ENCODE results near the gene MAPK10. TPM values are rescaled to one million over a fixed set of nuclear protein-coding genes. Genes with fewer than 3 reads are reported as not detected.

MAPK10 gene
- total RNA-seq, 2 experiments from 2014 or later = 32.0 TPM; not detected in 1

DNA sequence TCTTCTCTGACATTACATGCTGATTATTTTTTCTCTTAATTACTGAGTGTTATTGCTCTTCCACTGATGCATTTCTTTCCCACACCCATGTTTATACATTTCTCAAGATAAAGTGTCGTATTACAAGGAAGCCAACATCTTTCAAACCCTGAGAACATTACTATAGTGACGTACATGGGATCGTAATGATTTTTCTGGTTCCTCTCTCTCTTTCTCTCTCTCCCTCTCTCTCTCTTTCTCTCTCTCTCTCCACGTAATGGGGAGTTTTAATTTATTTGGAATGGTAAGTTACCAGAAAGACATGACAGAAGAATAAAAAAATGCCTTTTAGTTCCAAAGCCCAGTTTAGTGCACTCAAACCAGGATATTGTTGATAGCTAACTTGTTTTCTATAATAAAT lies 40.4 kb upstream of the MAPK10 start:
- no peak overlapping the region for H3K4me3 ChIP-seq (ENCODE audit: low read depth, low read length, poor library complexity, severe bottlenecking)
- H3K36me3 ChIP-seq (ENCODE audit: insufficient read depth, low read length) = no peaks in the 10 kb centered on the region
- no peaks in the 10 kb centered on the region for H3K79me2 ChIP-seq (ENCODE audit: insufficient read depth, low read depth, low read length)
- H2AFZ ChIP-seq (ENCODE audit: low read length) = no peak overlapping the region
- no TSS peak for BruUV-seq (replicated peaks)
- no peaks in the 10 kb centered on the region for H4K20me1 ChIP-seq (ENCODE audit: insufficient read depth, low read length)
- CTCF ChIA-PET (ENCODE audit: unreplicated experiment) = no interaction called here
- TF ChIP-seq, protein P1, sequence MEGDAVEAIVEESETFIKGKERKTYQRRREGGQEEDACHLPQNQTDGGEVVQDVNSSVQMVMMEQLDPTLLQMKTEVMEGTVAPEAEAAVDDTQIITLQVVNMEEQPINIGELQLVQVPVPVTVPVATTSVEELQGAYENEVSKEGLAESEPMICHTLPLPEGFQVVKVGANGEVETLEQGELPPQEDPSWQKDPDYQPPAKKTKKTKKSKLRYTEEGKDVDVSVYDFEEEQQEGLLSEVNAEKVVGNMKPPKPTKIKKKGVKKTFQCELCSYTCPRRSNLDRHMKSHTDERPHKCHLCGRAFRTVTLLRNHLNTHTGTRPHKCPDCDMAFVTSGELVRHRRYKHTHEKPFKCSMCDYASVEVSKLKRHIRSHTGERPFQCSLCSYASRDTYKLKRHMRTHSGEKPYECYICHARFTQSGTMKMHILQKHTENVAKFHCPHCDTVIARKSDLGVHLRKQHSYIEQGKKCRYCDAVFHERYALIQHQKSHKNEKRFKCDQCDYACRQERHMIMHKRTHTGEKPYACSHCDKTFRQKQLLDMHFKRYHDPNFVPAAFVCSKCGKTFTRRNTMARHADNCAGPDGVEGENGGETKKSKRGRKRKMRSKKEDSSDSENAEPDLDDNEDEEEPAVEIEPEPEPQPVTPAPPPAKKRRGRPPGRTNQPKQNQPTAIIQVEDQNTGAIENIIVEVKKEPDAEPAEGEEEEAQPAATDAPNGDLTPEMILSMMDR (conservative IDR thresholded peaks at IDR 0.05; ENCODE audit: low read length) = no peak
- no peak for TF ChIP-seq EZH2phosphoT487 (IDR thresholded peaks at IDR 0.05; ENCODE audit: borderline replicate concordance, low read depth, low read length)
- no peaks in the 10 kb centered on the region for H3K4me1 ChIP-seq (ENCODE audit: insufficient read depth, low read length, poor library complexity, severe bottlenecking)
- H3K4me2 ChIP-seq (ENCODE audit: low read length) = no peak overlapping the region
- intact Hi-C loops (cut with micrococcal nuclease; ENCODE audit: unreplicated experiment) = no loop called here
- no peaks in the 10 kb centered on the region for H3K9me3 ChIP-seq (ENCODE audit: low read length)
- H3K27ac ChIP-seq (ENCODE audit: low read depth, low read length, poor library complexity, severe bottlenecking) = no peak overlapping the region
- no peak for DNase-seq (ENCODE audit: low spot score)
- POLR2A ChIA-PET = interaction anchor here (0.7 to 1.2 kb wide), 2 partner anchors 18 to 31 kb away, joined by 3 read pairs; no protein-coding TSS in a partner anchor
- no peaks in the 10 kb centered on the region for H3K9me2 ChIP-seq (ENCODE audit: insufficient read depth, low read length)

GRCh38 chr4:86398187-86398586 lies 38.3 kb upstream of the MAPK10 start:
- H3K9me3 ChIP-seq (ENCODE audit: low read length) = no peaks in the 10 kb centered on the region
- H3K4me3 ChIP-seq (ENCODE audit: low read depth, low read length, poor library complexity, severe bottlenecking) = no peak overlapping the region
- ChIA-PET POLR2A (interaction anchor here (0.6 to 1.3 kb wide), 2 partner anchors 11 to 17 kb away, joined by 3 to 4 read pairs; no protein-coding TSS in a partner anchor), CTCF (ENCODE audit: unreplicated experiment) (no interaction called here)
- no peaks in the 10 kb centered on the region for H3K9me2 ChIP-seq (ENCODE audit: insufficient read depth, low read length)
- no peaks in the 10 kb centered on the region for H3K4me1 ChIP-seq (ENCODE audit: insufficient read depth, low read length, poor library complexity, severe bottlenecking)
- no peaks in the 10 kb centered on the region for H3K36me3 ChIP-seq (ENCODE audit: insufficient read depth, low read length)
- H3K27ac ChIP-seq (ENCODE audit: low read depth, low read length, poor library complexity, severe bottlenecking) = no peak overlapping the region
- BruUV-seq (replicated peaks) = no TSS peak
- no peak for TF ChIP-seq EZH2phosphoT487 (IDR thresholded peaks at IDR 0.05; ENCODE audit: borderline replicate concordance, low read depth, low read length)
- TF ChIP-seq, protein P1 (conservative IDR thresholded peaks at IDR 0.05; ENCODE audit: low read length) = no peak
- DNase-seq (ENCODE audit: low spot score) = no peak
- intact Hi-C loops (cut with micrococcal nuclease; ENCODE audit: unreplicated experiment) = no loop called here
- H2AFZ ChIP-seq (ENCODE audit: low read length) = no peak overlapping the region
- H3K79me2 ChIP-seq (ENCODE audit: insufficient read depth, low read depth, low read length) = no peaks in the 10 kb centered on the region
- H4K20me1 ChIP-seq (ENCODE audit: insufficient read depth, low read length) = no peaks in the 10 kb centered on the region
- H3K4me2 ChIP-seq (ENCODE audit: low read length) = no peak overlapping the region

DNA sequence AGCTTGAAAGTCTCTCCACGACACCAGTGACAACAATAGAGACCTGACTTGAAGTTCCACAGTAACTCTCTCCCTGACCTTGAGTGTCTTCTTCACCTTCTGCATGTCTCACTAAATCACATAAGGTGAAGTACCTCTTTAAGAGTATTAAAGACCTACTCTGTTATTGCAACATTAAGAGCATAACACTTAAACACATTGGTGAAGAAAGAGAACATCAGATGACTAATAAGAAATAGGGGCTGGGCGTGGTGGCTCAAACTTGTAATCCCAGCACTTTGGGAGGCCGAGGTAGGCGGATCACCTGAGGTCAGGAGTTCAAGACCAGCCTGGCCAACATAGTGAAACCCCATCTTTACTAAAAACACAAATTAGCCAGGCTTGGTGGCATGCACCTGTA lies 33.9 kb upstream of the MAPK10 start:
- Histone ChIP-seq H3K27ac (ENCODE audit: low read depth, low read length, poor library complexity, severe bottlenecking) (no peak overlapping the region), H3K9me3 (ENCODE audit: low read length) (no peaks in the 10 kb centered on the region), H3K4me1 (ENCODE audit: insufficient read depth, low read length, poor library complexity, severe bottlenecking) (no peaks in the 10 kb centered on the region), H3K36me3 (ENCODE audit: insufficient read depth, low read length) (no peaks in the 10 kb centered on the region), H3K9me2 (ENCODE audit: insufficient read depth, low read length) (no peaks in the 10 kb centered on the region), H3K4me2 (ENCODE audit: low read length) (no peak overlapping the region), H3K4me3 (ENCODE audit: low read depth, low read length, poor library complexity, severe bottlenecking) (no peak overlapping the region), H2AFZ (ENCODE audit: low read length) (no peak overlapping the region), H4K20me1 (ENCODE audit: insufficient read depth, low read length) (no peaks in the 10 kb centered on the region), H3K79me2 (ENCODE audit: insufficient read depth, low read depth, low read length) (no peaks in the 10 kb centered on the region)
- no TSS peak for BruUV-seq (replicated peaks)
- no peak for DNase-seq (ENCODE audit: low spot score)
- ChIA-PET POLR2A (interaction anchor here (0.6 to 0.7 kb wide), 2 partner anchors 14 to 789 kb away, joined by 3 read pairs; no protein-coding TSS in a partner anchor), CTCF (ENCODE audit: unreplicated experiment) (no interaction called here)
- intact Hi-C loops (cut with micrococcal nuclease; ENCODE audit: unreplicated experiment) = no loop called here
- TF ChIP-seq, protein P1 (conservative IDR thresholded peaks at IDR 0.05; ENCODE audit: low read length) = no peak
- TF ChIP-seq EZH2phosphoT487 (IDR thresholded peaks at IDR 0.05; ENCODE audit: borderline replicate concordance, low read depth, low read length) = no peak
